GM12873 (cell line): Measurements from ENCODE around the gene KIAA1217.

ENCODE experiments used
- TF ChIP-seq, protein P1 (sequence below): IDR thresholded peaks from 2 replicates; pipeline ENCODE4 v1.5.1; 2012; ENCODE audit warnings: low read depth, mild to moderate bottlenecking, moderate library complexity, low read length, control low read depth; ENCODE audit not compliant: insufficient read depth; ENCODE audit errors: missing control alignments

The KIAA1217 gene

GRCh38 chr10:24202181-24202570 is 6.8 kb upstream of the KIAA1217 start:
- TF ChIP-seq, protein P1, sequence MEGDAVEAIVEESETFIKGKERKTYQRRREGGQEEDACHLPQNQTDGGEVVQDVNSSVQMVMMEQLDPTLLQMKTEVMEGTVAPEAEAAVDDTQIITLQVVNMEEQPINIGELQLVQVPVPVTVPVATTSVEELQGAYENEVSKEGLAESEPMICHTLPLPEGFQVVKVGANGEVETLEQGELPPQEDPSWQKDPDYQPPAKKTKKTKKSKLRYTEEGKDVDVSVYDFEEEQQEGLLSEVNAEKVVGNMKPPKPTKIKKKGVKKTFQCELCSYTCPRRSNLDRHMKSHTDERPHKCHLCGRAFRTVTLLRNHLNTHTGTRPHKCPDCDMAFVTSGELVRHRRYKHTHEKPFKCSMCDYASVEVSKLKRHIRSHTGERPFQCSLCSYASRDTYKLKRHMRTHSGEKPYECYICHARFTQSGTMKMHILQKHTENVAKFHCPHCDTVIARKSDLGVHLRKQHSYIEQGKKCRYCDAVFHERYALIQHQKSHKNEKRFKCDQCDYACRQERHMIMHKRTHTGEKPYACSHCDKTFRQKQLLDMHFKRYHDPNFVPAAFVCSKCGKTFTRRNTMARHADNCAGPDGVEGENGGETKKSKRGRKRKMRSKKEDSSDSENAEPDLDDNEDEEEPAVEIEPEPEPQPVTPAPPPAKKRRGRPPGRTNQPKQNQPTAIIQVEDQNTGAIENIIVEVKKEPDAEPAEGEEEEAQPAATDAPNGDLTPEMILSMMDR = no peak

DNA sequence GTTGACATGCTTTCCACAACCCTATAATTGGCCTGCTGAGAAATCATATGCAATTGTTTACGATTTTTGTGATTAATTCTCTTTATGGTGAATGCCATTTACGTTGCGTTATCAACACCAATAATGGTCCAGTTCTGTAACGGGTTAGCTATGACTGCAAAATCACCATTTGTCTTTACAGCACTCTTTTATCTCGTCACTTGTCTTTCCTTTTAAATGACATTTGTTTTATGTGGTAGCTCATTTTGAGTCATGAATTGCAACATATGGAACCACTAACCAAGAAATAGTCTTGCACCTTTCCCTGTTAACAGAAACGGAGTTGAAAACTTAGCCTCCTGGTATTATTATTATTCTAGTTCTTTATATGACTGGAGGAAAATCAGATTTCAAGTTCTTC is 3.1 kb upstream of the KIAA1217 start:
- TF ChIP-seq, protein P1 = no peak

DNA sequence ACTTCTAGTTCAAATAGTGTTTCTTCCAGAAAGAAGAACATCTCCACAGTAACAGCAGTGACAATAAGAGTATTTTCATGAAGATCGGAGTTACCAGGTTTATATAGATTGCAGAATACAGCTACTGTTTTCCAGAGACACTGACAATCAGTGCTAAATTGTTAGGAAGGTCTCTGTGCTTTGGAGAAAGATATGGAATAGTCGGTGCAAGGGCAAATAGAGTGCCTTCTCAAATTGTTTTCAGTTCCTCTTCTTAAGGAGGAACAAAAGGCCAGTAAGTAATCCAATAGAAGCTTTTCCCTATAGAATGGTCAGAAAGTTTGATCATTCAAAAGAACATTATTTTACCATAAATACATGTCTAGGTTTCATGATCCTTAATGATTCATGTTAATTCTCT is 2.6 kb upstream of the KIAA1217 start:
- TF ChIP-seq, protein P1 = no peak

DNA sequence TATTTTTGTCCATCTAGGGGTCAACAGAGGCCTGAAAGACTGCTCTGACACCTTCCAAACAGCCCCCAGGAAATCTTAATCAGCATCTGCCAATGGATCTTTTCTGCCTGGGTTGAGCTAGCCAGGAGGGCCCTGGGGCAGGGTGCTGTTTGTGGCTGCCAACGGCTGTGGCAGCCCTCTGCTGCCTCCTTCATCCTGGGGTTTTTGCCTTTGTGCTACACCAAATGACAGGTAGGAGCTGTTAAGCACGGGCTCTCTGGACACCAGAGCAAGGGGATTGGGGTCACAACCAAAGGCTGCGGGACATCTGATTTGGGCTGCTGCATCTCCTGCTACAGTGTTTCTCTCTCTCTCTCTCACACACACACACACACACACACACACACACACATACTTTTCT is 2.0 kb upstream of the KIAA1217 start:
- TF ChIP-seq, protein P1 = no peak

- TF ChIP-seq, protein P1 = no peak
Measured at GRCh38 chr10:24207341-24207740, 1.6 kb upstream of the KIAA1217 start.

- TF ChIP-seq, protein P1 = no peak
Measured at GRCh38 chr10:24207781-24208611, 942 bp upstream of the KIAA1217 start.

GRCh38 chr10:24209432-24209771 is 464 bp downstream of the KIAA1217 start:
- TF ChIP-seq, protein P1 = no peak
